OCI-LY3 (cell line): ENCODE results near the gene MUC5B.

Source experiments
- CTCF ChIP-seq: fragments of 200-600, 300-600 bp; sonication (generic); IDR thresholded peaks from 2 replicates; pipeline ENCODE4 v1.5.1; 2014; ENCODE audit warnings: antibody characterized with exemption, low read length, low read depth
- EZH2phosphoT487 ChIP-seq: fragments of 200-600 bp; shearing (Covaris generic); IDR thresholded peaks from 2 replicates; pipeline ENCODE4 v1.6.1; 2018; ENCODE audit warnings: antibody characterized with exemption, mixed run types, low read depth

DNA sequence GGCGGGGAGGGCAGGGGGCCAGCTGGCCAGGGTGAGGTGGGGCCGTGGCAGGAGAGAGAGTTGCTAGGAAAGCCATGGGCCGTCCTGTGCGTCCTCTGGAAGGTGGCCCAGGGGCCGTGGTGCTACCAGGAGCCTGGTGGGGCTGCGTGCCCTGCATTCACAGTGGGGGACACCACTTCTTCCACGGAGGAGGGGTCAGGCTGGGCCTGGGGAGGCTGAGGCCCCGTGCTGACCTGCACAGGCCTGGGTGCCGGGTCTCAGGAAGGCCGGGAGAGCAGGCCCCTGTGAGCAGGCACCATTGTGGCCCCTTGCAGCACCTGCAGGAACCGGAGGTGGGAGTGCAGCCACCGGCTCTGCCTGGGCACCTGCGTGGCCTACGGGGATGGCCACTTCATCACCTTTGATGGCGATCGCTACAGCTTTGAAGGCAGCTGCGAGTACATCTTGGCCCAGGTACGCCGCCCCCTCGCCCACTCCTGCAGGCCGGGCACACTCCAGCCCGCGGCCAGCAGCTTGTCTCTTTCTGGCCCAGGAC is 12.0 kb downstream of the MUC5B start:
- TF ChIP-seq CTCF = no peak
- no peak for TF ChIP-seq EZH2phosphoT487
